OCI-LY3 (cell line): ENCODE results near the gene TSPO.

Experiments
- EZH2phosphoT487 ChIP-seq: fragments of 200-600 bp; shearing (Covaris generic); IDR thresholded peaks from 2 replicates; pipeline ENCODE4 v1.6.1; 2018; ENCODE audit warnings: antibody characterized with exemption, mixed run types, low read depth
- TF ChIP-seq, protein P1 (sequence below): fragments of 200-600, 300-600 bp; sonication (generic); IDR thresholded peaks from 2 replicates; pipeline ENCODE4 v1.5.1; 2014; ENCODE audit warnings: antibody characterized with exemption, low read length, low read depth

DNA sequence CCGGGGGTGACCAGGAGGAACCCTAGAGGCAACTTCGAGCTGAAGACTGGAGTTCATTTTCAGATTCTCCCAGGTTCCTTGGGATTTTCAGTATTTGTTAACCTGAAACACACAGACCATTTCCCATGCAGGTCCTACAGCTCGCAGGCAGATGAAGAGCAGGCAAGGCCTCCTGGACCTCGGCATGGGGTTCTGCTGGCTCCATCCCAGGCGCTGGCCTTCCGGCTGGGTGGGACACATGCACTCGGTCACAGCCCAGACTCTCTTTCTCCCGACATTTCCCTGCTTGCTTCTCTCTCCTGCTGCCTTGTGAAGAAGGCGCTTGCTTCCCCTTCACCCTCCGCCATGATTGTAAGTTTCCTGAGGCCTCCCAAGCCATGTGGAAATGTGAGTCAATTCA lies 51.0 kb downstream of the TSPO start:
- TF ChIP-seq, protein P1, sequence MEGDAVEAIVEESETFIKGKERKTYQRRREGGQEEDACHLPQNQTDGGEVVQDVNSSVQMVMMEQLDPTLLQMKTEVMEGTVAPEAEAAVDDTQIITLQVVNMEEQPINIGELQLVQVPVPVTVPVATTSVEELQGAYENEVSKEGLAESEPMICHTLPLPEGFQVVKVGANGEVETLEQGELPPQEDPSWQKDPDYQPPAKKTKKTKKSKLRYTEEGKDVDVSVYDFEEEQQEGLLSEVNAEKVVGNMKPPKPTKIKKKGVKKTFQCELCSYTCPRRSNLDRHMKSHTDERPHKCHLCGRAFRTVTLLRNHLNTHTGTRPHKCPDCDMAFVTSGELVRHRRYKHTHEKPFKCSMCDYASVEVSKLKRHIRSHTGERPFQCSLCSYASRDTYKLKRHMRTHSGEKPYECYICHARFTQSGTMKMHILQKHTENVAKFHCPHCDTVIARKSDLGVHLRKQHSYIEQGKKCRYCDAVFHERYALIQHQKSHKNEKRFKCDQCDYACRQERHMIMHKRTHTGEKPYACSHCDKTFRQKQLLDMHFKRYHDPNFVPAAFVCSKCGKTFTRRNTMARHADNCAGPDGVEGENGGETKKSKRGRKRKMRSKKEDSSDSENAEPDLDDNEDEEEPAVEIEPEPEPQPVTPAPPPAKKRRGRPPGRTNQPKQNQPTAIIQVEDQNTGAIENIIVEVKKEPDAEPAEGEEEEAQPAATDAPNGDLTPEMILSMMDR, result no peak
- no peak for TF ChIP-seq EZH2phosphoT487
